Stomach (tissue), 9 donors: ENCODE results near the gene CDC42BPG. TPM values are rescaled to one million over a fixed set of nuclear protein-coding genes. Genes with fewer than 3 reads are reported as not detected.

Experiments used
- DNase-seq, 2 donors: peaks; one replicate each; pipeline versions ENCODE4 v3.0.0 to v3.0.0-alpha.2; 2013 to 2019
- H3K27ac ChIP-seq, 5 donors: fragments of 200-600 bp in 4 of 5; sonication (generic) in 4 of 5; one replicate each; pipeline ENCODE4 v1.5.1; 2013 to 2019; ENCODE audit warnings: mild to moderate bottlenecking in 1 of 5, moderate library complexity in 1 of 5
- H3K27me3 ChIP-seq, 3 donors: fragments of 200-600 bp; sonication (generic); one replicate each; pipeline ENCODE4 v1.5.1; 2017 to 2019; ENCODE audit warnings: mixed run types in 1 of 3
- H3K36me3 ChIP-seq, 4 donors: fragments of 200-600 bp; sonication (generic); 1 replicate in 3 of 4; 2 replicates in 1 of 4; pipeline ENCODE4 v1.5.1; 2016 to 2019
- H3K4me1 ChIP-seq, 4 donors: fragments of 200-600 bp; sonication (generic); one replicate each; pipeline ENCODE4 v1.5.1; 2016 to 2019
- H3K4me3 ChIP-seq, 4 donors: fragments of 200-600 bp; sonication (generic) in 3 of 4; one replicate each; pipeline ENCODE4 v1.5.1; 2016 to 2019; ENCODE audit warnings: mild to moderate bottlenecking in 1 of 4
- H3K9me3 ChIP-seq, 4 donors: fragments of 200-600 bp; sonication (generic); one replicate each; pipeline ENCODE4 v1.5.1; 2016 to 2019
- EP300 ChIP-seq: sonication (generic); formaldehyde crosslinking; IDR thresholded peaks from one replicate; pipeline ENCODE4 v1.6.1; 2017; ENCODE audit warnings: antibody characterized with exemption
- POLR2A ChIP-seq, 4 donors: fragments of 450-650 bp; IDR thresholded peaks; one replicate each; pipeline ENCODE4 v1.6.1; 2016; ENCODE audit warnings: antibody characterized with exemption in 4 of 4, control low read depth in 2 of 4, mild to moderate bottlenecking in 1 of 4, moderate library complexity in 1 of 4
- POLR2AphosphoS5 ChIP-seq, 3 donors: sonication (generic); formaldehyde crosslinking; IDR thresholded peaks; one replicate each; pipeline ENCODE4 v1.6.1; 2016; ENCODE audit warnings: antibody characterized with exemption in 3 of 3
- WGBS, 5 donors: extraction: QIAGEN DNeasy Blood & Tissue Kit in 3 of 5; methylation state at CpG; one replicate each; pipeline versions ENCODE4 v1.1.5 to v1.1.7; 2013 to 2018; 5-methylcytosine and 5-hydroxymethylcytosine counted together
- intact Hi-C: fragments of 100-400 bp; cut with DNase I; formaldehyde crosslinking; loops from one replicate; pipeline ENCODE4 v1.15.1; 2023; ENCODE audit warnings: low total_unique reads
- polyA plus RNA-seq, 3 donors: library from polyadenylated mRNA; stranded (reverse); fragments of 200-250 nt; gene quantifications; one replicate each; pipeline ENCODE4 v1.2.3, GENCODE V29; 2013
- total RNA-seq, 5 donors: library from RNA; depleted of rRNA; stranded (reverse); fragments of >200 nt; gene quantifications; one replicate each; pipeline versions ENCODE4 v1.1.0 to v1.2.3, GENCODE V29; 2014 to 2016
- TF ChIP-seq, protein P1 (sequence below), 7 experiments: fragments of 450-650 bp in 4 of 7; fragments of 200-600 bp in 3 of 7; sonication (generic) in 3 of 7; IDR thresholded peaks; one replicate each; pipeline ENCODE4 v1.5.1; 2016 to 2019; ENCODE audit warnings: antibody characterized with exemption in 7 of 7, control low read depth in 2 of 7, mild to moderate bottlenecking in 1 of 7
- donor health status: healthy with polysubstance abuse.
- donor health status: Bipolar disorder and iron deficiency.
- donor health status: healthy.

CDC42BPG gene
- total and polyA plus RNA-seq, 8 donors: 8.9 to 66.5 (median 26.2) TPM

DNA sequence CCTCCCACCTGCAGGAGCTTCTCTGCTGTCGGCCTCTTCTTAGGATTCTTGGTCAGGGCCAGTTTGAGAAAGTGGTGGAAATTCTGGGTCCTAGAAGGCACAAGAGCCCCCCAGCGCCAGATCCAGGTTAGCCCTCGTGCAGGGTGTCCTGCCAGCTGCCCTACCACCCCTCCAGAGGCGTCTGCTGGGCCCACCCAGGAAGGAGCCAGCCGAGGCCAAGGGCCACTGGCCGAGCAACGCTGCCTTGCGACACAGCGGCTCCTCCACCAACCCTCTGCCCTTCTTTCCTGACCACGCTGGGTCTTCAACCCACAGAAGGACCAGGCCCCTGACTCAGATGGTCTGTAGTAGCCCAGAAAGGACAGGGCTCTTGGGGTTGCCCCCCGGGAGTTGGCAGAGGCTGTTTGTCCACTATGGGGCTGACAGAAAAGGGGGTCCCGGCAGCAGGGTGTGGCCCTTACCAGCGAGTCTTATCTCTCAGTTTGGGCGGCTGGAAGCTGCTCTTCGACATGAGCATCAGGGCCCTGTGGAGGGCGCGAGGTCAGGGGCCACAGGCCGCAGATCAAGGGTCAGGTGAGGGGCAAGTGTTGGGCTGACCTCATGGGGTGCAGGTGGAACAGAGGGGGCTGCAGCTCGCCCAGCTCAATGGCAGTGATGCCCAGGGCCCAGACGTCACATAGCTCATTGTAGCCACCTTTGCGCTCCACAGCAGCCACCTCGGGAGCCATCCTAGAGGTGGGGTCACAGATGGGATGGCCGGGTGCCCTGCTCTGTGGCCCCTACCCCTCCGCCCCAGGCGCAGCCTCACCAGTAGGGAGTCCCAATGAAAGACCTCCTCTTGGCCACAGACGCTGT is 43.9 kb downstream of the CDC42BPG start:
- H3K36me3 ChIP-seq: peaks cover 9 to 68% (median 53%) of the 10 kb centered on the region in 4 donors
- intact Hi-C loops: no loop called here
- peak overlapping the region in 3 of 5 donors; percentile 29 to 90 (median 85) for H3K27ac ChIP-seq
- H3K9me3 ChIP-seq: no peaks in the 10 kb centered on the region
- 77 to 89% (median 80%) methylated on average over 16 to 26 of the region's 26 CpGs for WGBS, 5 donors
- no peak overlapping the region for H3K4me3 ChIP-seq
- no peaks in the 10 kb centered on the region for H3K27me3 ChIP-seq
- TF ChIP-seq POLR2AphosphoS5 (IDR thresholded peaks at IDR 0.05) (no peak), POLR2A (IDR thresholded peaks at IDR 0.05) (no peak), EP300 (no peak)
- TF ChIP-seq, protein P1, sequence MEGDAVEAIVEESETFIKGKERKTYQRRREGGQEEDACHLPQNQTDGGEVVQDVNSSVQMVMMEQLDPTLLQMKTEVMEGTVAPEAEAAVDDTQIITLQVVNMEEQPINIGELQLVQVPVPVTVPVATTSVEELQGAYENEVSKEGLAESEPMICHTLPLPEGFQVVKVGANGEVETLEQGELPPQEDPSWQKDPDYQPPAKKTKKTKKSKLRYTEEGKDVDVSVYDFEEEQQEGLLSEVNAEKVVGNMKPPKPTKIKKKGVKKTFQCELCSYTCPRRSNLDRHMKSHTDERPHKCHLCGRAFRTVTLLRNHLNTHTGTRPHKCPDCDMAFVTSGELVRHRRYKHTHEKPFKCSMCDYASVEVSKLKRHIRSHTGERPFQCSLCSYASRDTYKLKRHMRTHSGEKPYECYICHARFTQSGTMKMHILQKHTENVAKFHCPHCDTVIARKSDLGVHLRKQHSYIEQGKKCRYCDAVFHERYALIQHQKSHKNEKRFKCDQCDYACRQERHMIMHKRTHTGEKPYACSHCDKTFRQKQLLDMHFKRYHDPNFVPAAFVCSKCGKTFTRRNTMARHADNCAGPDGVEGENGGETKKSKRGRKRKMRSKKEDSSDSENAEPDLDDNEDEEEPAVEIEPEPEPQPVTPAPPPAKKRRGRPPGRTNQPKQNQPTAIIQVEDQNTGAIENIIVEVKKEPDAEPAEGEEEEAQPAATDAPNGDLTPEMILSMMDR (IDR thresholded peaks at IDR 0.05): no peak
- DNase-seq: no peak
- peaks cover 24 to 35% (median 33%) of the 10 kb centered on the region in 4 donors for H3K4me1 ChIP-seq

DNA sequence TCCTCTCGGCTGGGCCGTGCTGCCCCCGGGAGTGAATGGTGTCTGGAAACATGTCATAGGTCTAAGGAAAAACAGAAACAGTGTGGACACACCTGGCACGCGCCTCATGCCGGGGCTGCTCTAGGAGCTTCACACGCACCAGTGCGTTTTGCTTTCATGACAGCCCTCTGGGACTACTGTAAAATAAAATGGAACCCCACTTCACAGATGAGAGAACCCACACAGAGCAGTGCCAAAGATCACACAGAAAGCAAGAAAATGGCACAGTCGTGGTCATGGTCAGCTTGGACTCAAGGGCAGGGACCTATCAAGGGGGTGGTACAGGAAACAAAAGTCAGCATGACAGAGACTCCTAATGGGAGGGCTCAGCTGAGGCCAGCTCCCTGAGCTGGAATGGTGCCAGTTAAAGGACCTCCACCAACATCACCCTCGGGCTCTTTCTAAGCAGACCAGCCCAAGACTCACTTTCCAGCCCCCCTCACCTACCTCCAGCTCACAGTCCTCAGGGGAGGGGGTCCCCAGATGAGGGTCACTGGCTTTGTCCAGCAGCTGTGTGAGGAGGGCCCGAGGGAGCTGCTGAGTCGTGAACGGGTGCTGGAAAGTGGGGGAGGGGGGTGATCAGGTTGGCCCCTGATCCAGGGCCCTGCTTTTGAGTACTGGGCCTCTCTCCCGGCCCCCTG is 44.7 kb downstream of the CDC42BPG start:
- TF ChIP-seq POLR2AphosphoS5 (IDR thresholded peaks at IDR 0.05) (no peak), EP300 (no peak), POLR2A (IDR thresholded peaks at IDR 0.05) (no peak)
- TF ChIP-seq, protein P1 (IDR thresholded peaks at IDR 0.05): no peak
- no peak for DNase-seq
- intact Hi-C loops: no loop called here
- Histone ChIP-seq H3K4me3 (no peak overlapping the region), H3K27ac (peak overlapping the region in 2 of 5 donors; percentile 29 to 85), H3K27me3 (no peaks in the 10 kb centered on the region), H3K9me3 (no peaks in the 10 kb centered on the region), H3K36me3 (peaks cover 2 to 68% (median 46%) of the 10 kb centered on the region in 4 donors), H3K4me1 (peaks cover 24 to 33% (median 31%) of the 10 kb centered on the region in 4 donors)
- 71 to 77% (median 72%) methylated on average over 10 to 14 of the region's 14 CpGs for WGBS, 5 donors

DNA sequence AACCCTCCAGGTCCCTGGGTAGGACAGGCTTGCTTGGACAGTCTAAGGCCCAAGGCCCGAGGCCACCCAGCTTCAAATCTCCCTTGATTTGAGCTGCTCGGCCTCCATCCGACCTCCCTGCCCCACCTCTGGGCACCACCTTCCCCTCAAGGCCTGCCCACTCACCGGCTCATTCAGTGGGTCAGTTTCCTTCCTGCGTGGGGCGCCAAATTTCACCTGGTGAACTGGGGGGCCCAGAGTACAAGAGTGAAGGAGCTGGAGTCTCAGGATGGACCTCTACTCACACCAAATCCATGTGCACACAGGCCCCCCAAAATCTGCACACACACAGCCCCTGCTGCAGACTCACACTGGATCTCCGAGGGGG is 45.2 kb downstream of the CDC42BPG start:
- intact Hi-C loops: no loop called here

More for the DNA sequence above, 45.2 kb downstream of the CDC42BPG start:
- H3K27ac ChIP-seq: no peak overlapping the region
- no peaks in the 10 kb centered on the region for H3K9me3 ChIP-seq
- peaks cover 19 to 28% (median 26%) of the 10 kb centered on the region in 4 donors for H3K4me1 ChIP-seq
- peaks cover 0 to 67% (median 42%) of the 10 kb centered on the region in 4 donors for H3K36me3 ChIP-seq
- H3K27me3 ChIP-seq: no peaks in the 10 kb centered on the region
- TF ChIP-seq POLR2AphosphoS5 (IDR thresholded peaks at IDR 0.05) (no peak), EP300 (no peak), POLR2A (IDR thresholded peaks at IDR 0.05) (no peak)
- TF ChIP-seq, protein P1 (IDR thresholded peaks at IDR 0.05): no peak
- no peak overlapping the region for H3K4me3 ChIP-seq
- DNase-seq: no peak
- WGBS, 5 donors: 69 to 85% (median 79%) methylated on average over 6 to 7 of the region's 7 CpGs
